ENCODE measurements around the gene ZBTB39. TPM values are rescaled to one million over a fixed set of nuclear protein-coding genes. Genes with fewer than 3 reads are reported as not detected.
"Not testable (repeated sequence)": the region's sequence is repeated elsewhere in the genome, so short reads cannot be mapped to it uniquely, and the experiment has no call there.

ZBTB39 gene
- total RNA-seq, 1 donor from 2014 or later, result 2.7 TPM

GRCh38 chr12:56988207-56988739, 18.1 kb downstream of the ZBTB39 start:
- TF ChIP-seq CTCF (IDR thresholded peaks at IDR 0.05; ENCODE audit: borderline replicate concordance), result no peak
- peak overlapping the region; percentile 0 for H3K4me3 ChIP-seq
- intact Hi-C loops (cut with micrococcal nuclease), result no loop called here
- peaks cover 39% of the 10 kb centered on the region for H3K4me1 ChIP-seq
- H3K27me3 ChIP-seq (ENCODE audit: low read depth), result no peaks in the 10 kb centered on the region
- H3K9me3 ChIP-seq (replicated peaks), result no peaks in the 10 kb centered on the region
- no peaks in the 10 kb centered on the region for H3K36me3 ChIP-seq
- no peak for DNase-seq
- H3K27ac ChIP-seq (replicated peaks), result peak overlapping the region; percentile 45

DNA sequence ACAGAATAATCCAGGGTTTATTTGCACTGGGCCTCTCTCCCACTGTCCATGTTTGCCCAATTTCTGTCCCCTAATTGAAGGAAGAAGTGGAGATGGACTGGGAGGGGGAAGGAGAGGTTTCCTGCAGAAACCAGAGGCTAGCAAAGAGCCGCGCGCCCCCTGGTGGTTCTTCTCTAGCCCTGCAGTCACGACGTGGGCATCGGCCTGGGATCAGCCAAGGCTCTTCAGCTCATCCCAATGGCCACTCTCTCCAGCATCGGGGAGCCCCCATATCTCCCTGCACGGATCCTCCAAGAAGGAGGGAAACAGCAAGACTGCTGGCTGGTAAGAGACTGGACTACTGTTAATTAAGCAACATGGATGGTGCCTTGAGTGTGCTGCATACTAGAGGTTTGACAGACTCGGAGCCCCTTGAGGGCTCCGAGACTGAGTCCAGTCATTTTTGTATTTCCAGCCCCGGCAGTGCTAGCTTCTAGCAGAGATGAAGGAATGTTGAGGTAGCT, 18.7 kb downstream of the ZBTB39 start:
- no peaks in the 10 kb centered on the region for H3K9me3 ChIP-seq (replicated peaks)
- H3K4me1 ChIP-seq, result peaks cover 39% of the 10 kb centered on the region
- intact Hi-C loops (cut with micrococcal nuclease), result no loop called here
- H3K27ac ChIP-seq (replicated peaks), result peak overlapping the region; percentile 45
- no peaks in the 10 kb centered on the region for H3K36me3 ChIP-seq
- peak; percentile 77 for DNase-seq
- peak; percentile 93 for TF ChIP-seq CTCF (IDR thresholded peaks at IDR 0.05; ENCODE audit: borderline replicate concordance)
- no peaks in the 10 kb centered on the region for H3K27me3 ChIP-seq (ENCODE audit: low read depth)
- peak overlapping the region; percentile 0 for H3K4me3 ChIP-seq

GRCh38 chr12:56987011-56987410, 19.3 kb downstream of the ZBTB39 start:
- DNase-seq, result no peak
- Histone ChIP-seq H3K4me3 (peak overlapping the region; percentile 0), H3K4me1 (peaks cover 37% of the 10 kb centered on the region), H3K27me3 (ENCODE audit: low read depth) (no peaks in the 10 kb centered on the region), H3K36me3 (no peaks in the 10 kb centered on the region), H3K27ac (replicated peaks) (no peak overlapping the region), H3K9me3 (replicated peaks) (no peaks in the 10 kb centered on the region)
- intact Hi-C loops (cut with micrococcal nuclease), result no loop called here
- TF ChIP-seq CTCF (IDR thresholded peaks at IDR 0.05; ENCODE audit: borderline replicate concordance), result no peak

DNA sequence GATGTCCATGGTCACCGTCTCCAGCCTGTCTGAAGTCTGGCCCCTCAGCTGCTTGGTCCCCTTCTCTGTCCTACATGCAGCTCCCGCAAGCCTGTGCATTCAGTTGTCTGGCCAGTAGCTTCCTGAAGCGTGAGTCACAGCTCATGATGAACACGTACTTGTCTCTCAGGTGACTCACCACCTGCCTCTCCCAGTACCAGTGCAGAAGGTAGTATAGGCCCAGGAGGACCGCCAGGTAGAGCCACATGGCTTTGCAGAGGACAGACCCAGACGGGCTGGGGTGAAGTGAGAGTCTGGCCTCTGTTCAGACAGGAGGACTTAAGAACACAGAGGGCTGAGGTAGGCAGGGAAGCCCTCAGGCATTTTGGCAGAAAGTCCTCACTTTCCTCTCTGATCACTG, 20.6 kb downstream of the ZBTB39 start:
- H3K27ac ChIP-seq (replicated peaks); intact Hi-C loops (cut with micrococcal nuclease); H3K4me3 ChIP-seq; H3K27me3 ChIP-seq (ENCODE audit: low read depth); H3K9me3 ChIP-seq (replicated peaks); H3K36me3 ChIP-seq; DNase-seq: not testable (repeated sequence)
- peaks cover 24% of the 10 kb centered on the region for H3K4me1 ChIP-seq

DNA sequence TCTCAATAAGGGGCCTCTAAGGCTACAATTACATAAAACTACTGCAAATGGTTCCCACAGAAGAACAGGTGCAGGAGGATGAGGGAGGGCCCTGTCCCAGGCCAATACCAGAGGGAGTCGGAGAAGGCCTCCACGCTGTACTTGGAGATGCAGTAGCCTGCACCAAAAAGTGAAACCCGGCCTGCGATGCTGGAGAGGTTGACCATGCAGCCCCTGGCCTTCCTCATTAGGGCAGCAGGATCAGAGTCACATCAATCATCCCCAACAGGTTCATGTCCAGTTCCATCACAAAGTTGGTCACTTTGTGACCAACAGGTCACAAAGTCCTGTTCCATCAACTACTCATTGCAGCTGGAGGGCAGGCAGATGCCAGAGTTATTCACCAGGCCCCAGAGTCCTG, 23.0 kb downstream of the ZBTB39 start:
- no peaks in the 10 kb centered on the region for H3K36me3 ChIP-seq
- TF ChIP-seq CTCF (IDR thresholded peaks at IDR 0.05; ENCODE audit: borderline replicate concordance), result no peak
- no peak for DNase-seq
- intact Hi-C loops (cut with micrococcal nuclease), result no loop called here
- no peaks in the 10 kb centered on the region for H3K27me3 ChIP-seq (ENCODE audit: low read depth)
- no peak overlapping the region for H3K4me3 ChIP-seq
- no peaks in the 10 kb centered on the region for H3K9me3 ChIP-seq (replicated peaks)
- no peak overlapping the region for H3K27ac ChIP-seq (replicated peaks)
- peaks cover 14% of the 10 kb centered on the region for H3K4me1 ChIP-seq

DNA sequence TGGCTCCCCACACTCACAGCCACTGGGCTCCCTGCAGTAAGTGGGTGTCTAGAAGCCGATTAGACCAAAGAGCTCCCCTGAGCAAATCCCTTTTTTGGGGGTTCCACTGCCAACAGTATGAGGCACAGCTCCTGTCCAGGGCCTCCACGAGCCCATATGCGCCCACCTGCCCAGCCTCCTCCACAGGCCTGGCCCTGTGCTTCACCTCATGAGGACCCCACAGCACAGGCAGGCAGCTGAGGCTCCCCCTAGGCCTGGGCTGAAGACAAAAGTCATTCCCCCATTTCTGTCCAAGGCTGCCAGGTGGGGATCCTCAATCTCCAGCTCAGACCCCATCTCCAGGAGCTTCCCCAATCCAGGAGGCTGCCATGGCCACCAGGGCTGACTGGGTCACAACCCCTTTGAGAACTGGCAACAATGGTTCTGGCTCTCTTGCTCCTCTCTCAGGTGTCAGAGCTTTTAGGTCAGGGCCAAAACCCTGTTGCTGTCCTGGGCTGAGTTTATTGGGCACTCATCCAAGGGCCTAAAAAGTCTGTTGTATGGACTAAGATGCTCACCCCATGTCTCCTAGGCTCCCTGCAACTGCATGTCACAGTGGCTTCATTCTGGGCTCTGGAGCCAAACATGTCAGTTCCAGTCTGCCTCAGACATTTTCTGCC, 23.6 kb downstream of the ZBTB39 start:
- intact Hi-C loops (cut with micrococcal nuclease); H3K27ac ChIP-seq (replicated peaks); H3K9me3 ChIP-seq (replicated peaks); H3K27me3 ChIP-seq (ENCODE audit: low read depth); H3K4me1 ChIP-seq; DNase-seq; H3K36me3 ChIP-seq; H3K4me3 ChIP-seq: not testable (repeated sequence)

Data from left ventricle myocardium inferior (tissue), 1 donor.